Measurements from ENCODE around the gene FOXL2NB.
"Not testable (repeated sequence)": the region's sequence is repeated elsewhere in the genome, so short reads cannot be mapped to it uniquely, and the experiment has no call there.

Gene FOXL2NB

GRCh38 chr3:138914870-138915502 is 32.0 kb upstream of the FOXL2NB start:
- TF ChIP-seq CTCF (conservative IDR thresholded peaks at IDR 0.05; ENCODE audit: low read depth): no peak
- CTCF ChIA-PET: interaction anchor here (0.5 to 2.7 kb wide), 29 partner anchors 8 to 583 kb away, joined by 3 to 27 read pairs (median 4); partner anchors contain the start of gene CEP70
- DNase-seq (ENCODE audit: low spot score): no peak
- H3K27ac ChIP-seq: peak overlapping the region; percentile 87
- POLR2A ChIA-PET (ENCODE audit: low non-redundant PET): interaction anchor here (0.5 to 0.7 kb wide), 3 partner anchors 23 to 803 kb away, joined by 3 to 4 read pairs (median 3); no protein-coding TSS in a partner anchor

GRCh38 chr3:138915503-138916498 is 31.2 kb upstream of the FOXL2NB start:
- peak; percentile 91 for TF ChIP-seq CTCF (conservative IDR thresholded peaks at IDR 0.05; ENCODE audit: low read depth)
- CTCF ChIA-PET: interaction anchor here (0.5 to 2.7 kb wide), 49 partner anchors 8 to 584 kb away, joined by 3 to 27 read pairs (median 4); partner anchors contain the start of genes CEP70 and PIK3CB
- POLR2A ChIA-PET (ENCODE audit: low non-redundant PET): interaction anchor here (0.5 to 1.2 kb wide), 4 partner anchors 24 to 802 kb away, joined by 3 to 4 read pairs (median 3); no protein-coding TSS in a partner anchor
- DNase-seq (ENCODE audit: low spot score): peak; percentile 91
- peak overlapping the region; percentile 87 for H3K27ac ChIP-seq

GRCh38 chr3:138916824-138917223 is 30.2 kb upstream of the FOXL2NB start:
- no peak for TF ChIP-seq CTCF (conservative IDR thresholded peaks at IDR 0.05; ENCODE audit: low read depth)
- peak; percentile 48 for DNase-seq (ENCODE audit: low spot score)
- ChIA-PET POLR2A (ENCODE audit: low non-redundant PET) (interaction anchor here (0.6 kb wide), 2 partner anchors 217 to 240 kb away, joined by 3 read pairs; no protein-coding TSS in a partner anchor), CTCF (interaction anchor here (0.5 to 2.7 kb wide), 12 partner anchors 13 to 322 kb away, joined by 3 to 27 read pairs (median 4); partner anchors contain the start of genes CEP70 and PIK3CB)
- no peak overlapping the region for H3K27ac ChIP-seq

GRCh38 chr3:138919325-138919724 is 27.7 kb upstream of the FOXL2NB start:
- no peak overlapping the region for H3K27ac ChIP-seq
- CTCF ChIA-PET: interaction anchor here (0.6 to 3.5 kb wide), 3 partner anchors 17 to 219 kb away, joined by 3 to 15 read pairs (median 3); no protein-coding TSS in a partner anchor
- DNase-seq (ENCODE audit: low spot score): no peak
- no peak for TF ChIP-seq CTCF (conservative IDR thresholded peaks at IDR 0.05; ENCODE audit: low read depth)
- POLR2A ChIA-PET (ENCODE audit: low non-redundant PET): no interaction called here

- POLR2A ChIA-PET (ENCODE audit: low non-redundant PET): interaction anchor here (1.3 kb wide), 1 partner anchor 328 kb away, joined by 5 read pairs; the partner anchor contains the start of gene CEP70
- H3K27ac ChIP-seq: peak overlapping the region; percentile 78
- peak; percentile 77 for DNase-seq (ENCODE audit: low spot score)
- CTCF ChIA-PET: interaction anchor here (0.6 to 3.5 kb wide), 5 partner anchors 14 to 1825 kb away, joined by 3 to 15 read pairs (median 7); no protein-coding TSS in a partner anchor
- TF ChIP-seq CTCF (conservative IDR thresholded peaks at IDR 0.05; ENCODE audit: low read depth): no peak
Observed at GRCh38 chr3:138921316-138922292, 25.4 kb upstream of the FOXL2NB start.

GRCh38 chr3:138922400-138922799 is 24.6 kb upstream of the FOXL2NB start:
- POLR2A ChIA-PET (ENCODE audit: low non-redundant PET); DNase-seq (ENCODE audit: low spot score): not testable (repeated sequence)
- peak overlapping the region; percentile 78 for H3K27ac ChIP-seq
- CTCF ChIA-PET: interaction anchor here (0.6 to 3.5 kb wide), 7 partner anchors 14 to 1802 kb away, joined by 3 to 15 read pairs (median 3); partner anchors contain the start of gene PIK3CB

Measured in RWPE1 (cell line).